ENCODE measurements around the gene OR6C65.

OR6C65 gene

GRCh38 chr12:55448825-55449224, 48.5 kb downstream of the OR6C65 start:
- DNase-seq: no peak
